IPS DF 19.7 (cell line): ENCODE data around the gene BACH2.
A peak's percentile ranks its signal among the peaks of the same experiment; 100 is the strongest.

Experiments used
- DNase-seq: peaks from one replicate; pipeline ENCODE4 v3.0.0-alpha.2; 2013; ENCODE audit warnings: low read depth, low spot score

The BACH2 gene

GRCh38 chr6:89942601-89943000 is 354.0 kb downstream of the BACH2 start:
- no peak for DNase-seq

- no peak for DNase-seq
These were observed 354.7 kb downstream of the BACH2 start for GRCh38 chr6:89941763-89942497.

GRCh38 chr6:89941031-89941762 is 355.4 kb downstream of the BACH2 start:
- DNase-seq: no peak

- peak; percentile 38 for DNase-seq
These were observed 356.2 kb downstream of the BACH2 start for GRCh38 chr6:89940225-89941027.

- no peak for DNase-seq
These were observed 357.5 kb downstream of the BACH2 start for GRCh38 chr6:89939144-89939543.

GRCh38 chr6:89938014-89938413 is 358.6 kb downstream of the BACH2 start:
- DNase-seq: no peak

- DNase-seq: no peak
These were observed 360.5 kb downstream of the BACH2 start for GRCh38 chr6:89936177-89936576.

- no peak for DNase-seq
These were observed 361.8 kb downstream of the BACH2 start for GRCh38 chr6:89934685-89935366.

GRCh38 chr6:89932245-89932802 is 364.3 kb downstream of the BACH2 start:
- DNase-seq: no peak

GRCh38 chr6:89930789-89931188 is 365.9 kb downstream of the BACH2 start:
- no peak for DNase-seq

- no peak for DNase-seq
These were observed 368.0 kb downstream of the BACH2 start for GRCh38 chr6:89928604-89929003.

- DNase-seq: no peak
These were observed 368.7 kb downstream of the BACH2 start for GRCh38 chr6:89927791-89928550.

GRCh38 chr6:89927264-89927663 is 369.4 kb downstream of the BACH2 start:
- DNase-seq: no peak

- no peak for DNase-seq
These were observed 370.8 kb downstream of the BACH2 start for GRCh38 chr6:89925826-89926225.

- no peak for DNase-seq
These were observed 372.4 kb downstream of the BACH2 start for GRCh38 chr6:89924231-89924630.

GRCh38 chr6:89921691-89922090 is 375.0 kb downstream of the BACH2 start:
- no peak for DNase-seq

GRCh38 chr6:89921197-89921596 is 375.4 kb downstream of the BACH2 start:
- DNase-seq: no peak

GRCh38 chr6:89917801-89918366 is 378.8 kb downstream of the BACH2 start:
- no peak for DNase-seq

- no peak for DNase-seq
These were observed 379.4 kb downstream of the BACH2 start for GRCh38 chr6:89917216-89917615.
